Measurements from ENCODE around the gene ZNF232.
"Not testable (repeated sequence)": the region's sequence is repeated elsewhere in the genome, so short reads cannot be mapped to it uniquely, and the experiment has no call there.

GRCh38 chr17:5128387-5128786, 16.7 kb upstream of the ZNF232 start:
- not testable (repeated sequence) for TF ChIP-seq POLR2A (IDR thresholded peaks at IDR 0.05); POLR2AphosphoS5 (IDR thresholded peaks at IDR 0.05; ENCODE audit: insufficient read depth in 1 of 2, low read depth in 1 of 2)
